Urinary bladder (tissue), 4 donors: ENCODE data around the gene SF3A2. TPM values are rescaled to one million over a fixed set of nuclear protein-coding genes. Genes with fewer than 3 reads are reported as not detected.
A peak's percentile ranks its signal among the peaks of the same experiment; 100 is the strongest.

Experiments used
- DNase-seq: peaks from one replicate; pipeline ENCODE4 v3.0.0-alpha.2; 2015; ENCODE audit errors: extremely low spot score
- H3K27ac ChIP-seq: one replicate; pipeline ENCODE4 v1.5.1; 2013; ENCODE audit warnings: low read depth, mild to moderate bottlenecking, moderate library complexity
- H3K36me3 ChIP-seq: one replicate; pipeline ENCODE4 v1.6.1; 2013; ENCODE audit warnings: mild to moderate bottlenecking, moderate library complexity; ENCODE audit not compliant: insufficient read depth
- H3K4me1 ChIP-seq: one replicate; pipeline ENCODE4 v1.6.1; 2013; ENCODE audit warnings: mild to moderate bottlenecking, moderate library complexity; ENCODE audit not compliant: insufficient read depth
- H3K4me3 ChIP-seq: one replicate; pipeline ENCODE4 v1.5.1; 2013; ENCODE audit warnings: low read depth, low read length
- WGBS: extraction: QIAGEN DNeasy Blood & Tissue Kit; methylation state at CpG from one replicate; pipeline ENCODE4 v1.1.7; 2013; 5-methylcytosine and 5-hydroxymethylcytosine counted together
- polyA plus RNA-seq: library from polyadenylated mRNA; stranded (reverse); fragments of 200-250 nt; gene quantifications from one replicate; pipeline ENCODE4 v1.2.3, GENCODE V29; 2013
- total RNA-seq: library from RNA; depleted of rRNA; stranded (reverse); fragments of >200 nt; gene quantifications from one replicate; pipeline ENCODE4 v1.2.3, GENCODE V29; 2014
- donor health status: healthy with polysubstance abuse.
- donor health status: healthy.

The SF3A2 gene
- total and polyA plus RNA-seq, 2 donors, result 32.5 to 69.9 TPM

- no peak for DNase-seq
- H3K27ac ChIP-seq, result no peak overlapping the region
- H3K4me3 ChIP-seq, result peak overlapping the region; percentile 90
- no peaks in the 10 kb centered on the region for H3K36me3 ChIP-seq
- H3K4me1 ChIP-seq, result peaks cover 2% of the 10 kb centered on the region
- 50% methylated on average over 6 of the region's 6 CpGs for WGBS
Observed at GRCh38 chr19:2234996-2235380, 1.6 kb upstream of the SF3A2 start.

- under 1% methylated on average over 48 of the region's 48 CpGs for WGBS
- DNase-seq, result no peak
- Histone ChIP-seq H3K4me1 (peaks cover 2% of the 10 kb centered on the region), H3K36me3 (no peaks in the 10 kb centered on the region), H3K4me3 (peak overlapping the region; percentile 90), H3K27ac (peak overlapping the region; percentile 65)
Observed at GRCh38 chr19:2235381-2236063, 1.1 kb upstream of the SF3A2 start.

- DNase-seq, result no peak
- Histone ChIP-seq H3K27ac (peak overlapping the region; percentile 65), H3K4me3 (peak overlapping the region; percentile 90), H3K36me3 (no peaks in the 10 kb centered on the region), H3K4me1 (peaks cover 2% of the 10 kb centered on the region)
- WGBS, result under 1% methylated on average over 28 of the region's 28 CpGs
Observed at GRCh38 chr19:2236064-2236313, 635 bp upstream of the SF3A2 start.

- 44% methylated on average over 43 of the region's 43 CpGs for WGBS
- Histone ChIP-seq H3K27ac (peak overlapping the region; percentile 98), H3K36me3 (no peaks in the 10 kb centered on the region), H3K4me1 (peaks cover 2% of the 10 kb centered on the region), H3K4me3 (peak overlapping the region; percentile 67)
- DNase-seq, result no peak
Observed at GRCh38 chr19:2237051-2237868, 636 bp downstream of the SF3A2 start.

GRCh38 chr19:2237869-2238153 is 1.2 kb downstream of the SF3A2 start:
- H3K36me3 ChIP-seq, result no peaks in the 10 kb centered on the region
- DNase-seq, result no peak
- WGBS, result 81% methylated on average over 6 of the region's 6 CpGs
- peaks cover 2% of the 10 kb centered on the region for H3K4me1 ChIP-seq
- H3K27ac ChIP-seq, result no peak overlapping the region
- no peak overlapping the region for H3K4me3 ChIP-seq

GRCh38 chr19:2239173-2239572 is 2.5 kb downstream of the SF3A2 start:
- no peak for DNase-seq
- Histone ChIP-seq H3K36me3 (peaks cover 1% of the 10 kb centered on the region), H3K4me1 (peaks cover 2% of the 10 kb centered on the region), H3K4me3 (no peak overlapping the region), H3K27ac (no peak overlapping the region)
- 67% methylated on average over 10 of the region's 10 CpGs for WGBS

GRCh38 chr19:2239771-2240770 is 3.4 kb downstream of the SF3A2 start:
- H3K36me3 ChIP-seq, result peaks cover 5% of the 10 kb centered on the region
- no peak overlapping the region for H3K27ac ChIP-seq
- WGBS, result 34% methylated on average over 34 of the region's 34 CpGs
- peak overlapping the region; percentile 8 for H3K4me3 ChIP-seq
- peaks cover 2% of the 10 kb centered on the region for H3K4me1 ChIP-seq
- no peak for DNase-seq

GRCh38 chr19:2240881-2241760 is 4.5 kb downstream of the SF3A2 start:
- no peak for DNase-seq
- 72% methylated on average over 41 of the region's 41 CpGs for WGBS
- Histone ChIP-seq H3K36me3 (peaks cover 11% of the 10 kb centered on the region), H3K27ac (no peak overlapping the region), H3K4me1 (peaks cover 2% of the 10 kb centered on the region), H3K4me3 (no peak overlapping the region)

- 85% methylated on average over 12 of the region's 12 CpGs for WGBS
Observed at GRCh38 chr19:2242092-2242537, 5.5 kb downstream of the SF3A2 start.

GRCh38 chr19:2242816-2243215 is 6.2 kb downstream of the SF3A2 start:
- DNase-seq, result no peak
- Histone ChIP-seq H3K4me3 (no peak overlapping the region), H3K27ac (no peak overlapping the region), H3K4me1 (peaks cover 2% of the 10 kb centered on the region), H3K36me3 (peaks cover 17% of the 10 kb centered on the region)
- 90% methylated on average over 8 of the region's 8 CpGs for WGBS

More at GRCh38 chr19:2242092-2242537, 5.5 kb downstream of the SF3A2 start:
- H3K4me1 ChIP-seq, result peaks cover 2% of the 10 kb centered on the region
- no peak overlapping the region for H3K27ac ChIP-seq
- H3K4me3 ChIP-seq, result no peak overlapping the region
- no peak for DNase-seq
- peaks cover 13% of the 10 kb centered on the region for H3K36me3 ChIP-seq

- H3K4me3 ChIP-seq, result no peak overlapping the region
- WGBS, result 84% methylated on average over 32 of the region's 32 CpGs
- DNase-seq, result no peak
- H3K27ac ChIP-seq, result no peak overlapping the region
- H3K4me1 ChIP-seq, result peaks cover 2% of the 10 kb centered on the region
- peaks cover 17% of the 10 kb centered on the region for H3K36me3 ChIP-seq
Observed at GRCh38 chr19:2243274-2244124, 6.9 kb downstream of the SF3A2 start.

GRCh38 chr19:2244125-2244411 is 7.4 kb downstream of the SF3A2 start:
- Histone ChIP-seq H3K36me3 (peaks cover 17% of the 10 kb centered on the region), H3K4me3 (no peak overlapping the region), H3K4me1 (peaks cover 2% of the 10 kb centered on the region), H3K27ac (no peak overlapping the region)
- DNase-seq, result no peak
- WGBS, result 91% methylated on average over 12 of the region's 12 CpGs
